HepG2 (cell line): ENCODE measurements around the gene CPA5. TPM values are rescaled to one million over a fixed set of nuclear protein-coding genes. Genes with fewer than 3 reads are reported as not detected.

Experiments used
- ATAC-seq: fragments of 200-7000 bp; cut with Tn5 transposase; 3 replicates; pipeline ENCODE4 v1.9.1; 2020; ENCODE audit warnings: mild to moderate bottlenecking, moderate library complexity
- BruUV-seq: library from RNA; stranded (reverse); fragments of 400-500 nt; replicated peaks from 2 replicates; lab custom pipeline; 2021; lab: Mats Ljungman, UMichigan
- CTCF ChIA-PET: fragments of 300-600 bp; formaldehyde crosslinking; extraction: SDS; loops from one replicate; lab custom pipeline; 2021; ENCODE audit warnings: low total read pairs, inconsistent platforms, low intra/inter-chr PET ratio; lab: Yijun Ruan, JAX
- POLR2A ChIA-PET: fragments of 350-600 bp; sonication (Branson Sonifier 250); formaldehyde crosslinking; loops from one replicate; lab custom pipeline; 2020; ENCODE audit warnings: antibody characterized with exemption, inconsistent platforms; lab: Yijun Ruan, JAX
- DNase-seq: peaks from one replicate; pipeline ENCODE4 v3.0.0-alpha.2; 2015; ENCODE audit warnings: low spot score
- FAIRE-seq: peaks from 3 replicates; lab custom pipeline; 2011; peaks lifted over from hg19 to GRCh38; lab: Jason Lieb, UNC
- H2AFZ ChIP-seq: one replicate; pipeline ENCODE4 v1.6.1; 2011; ENCODE audit warnings: low read length, inconsistent platforms
- H3K27ac ChIP-seq: fragments of 300-600 bp; 3 replicates; pipeline ENCODE4 v1.8.0; 2011; ENCODE audit warnings: mixed run types, mild to moderate bottlenecking, mixed read lengths, low read length, inconsistent platforms; ENCODE audit not compliant: insufficient read depth; ENCODE audit errors: extremely low read length
- H3K27me3 ChIP-seq, 2 experiments: fragments of 200-600 bp in 1 of 2; 2 replicates in 1 of 2; 3 replicates in 1 of 2; pipeline versions ENCODE4 v1.6.0 to v1.8.0; 2011; ENCODE audit warnings: low read length in 2 of 2, mild to moderate bottlenecking in 2 of 2, moderate library complexity in 2 of 2, inconsistent platforms in 1 of 2; ENCODE audit not compliant: insufficient read depth in 2 of 2, control insufficient read depth in 1 of 2
- H3K36me3 ChIP-seq, 2 experiments: fragments of 200-600 bp in 1 of 2; replicated peaks in 1 of 2; 2 replicates in 1 of 2; 3 replicates in 1 of 2; pipeline versions ENCODE4 v1.5.1 to v1.8.0; 2011; ENCODE audit warnings: low read length in 2 of 2, inconsistent platforms in 1 of 2; ENCODE audit not compliant: insufficient read depth in 2 of 2, control insufficient read depth in 1 of 2
- H3K4me1 ChIP-seq: 2 replicates; pipeline ENCODE4 v1.5.1; 2012; ENCODE audit warnings: low read length, inconsistent platforms; ENCODE audit not compliant: insufficient read depth
- H3K4me2 ChIP-seq: 2 replicates; pipeline ENCODE4 v1.6.0; 2011; ENCODE audit warnings: low read depth, low read length, inconsistent platforms
- H3K4me3 ChIP-seq, 3 experiments: fragments of 200-600 bp in 1 of 3; sonication (generic), shearing (Covaris generic) in 1 of 3; replicated peaks in 1 of 3; 2 replicates each; pipeline ENCODE4 v1.5.1; 2011 to 2016; ENCODE audit warnings: low read length in 3 of 3, inconsistent platforms in 2 of 3, low read depth in 2 of 3, mild to moderate bottlenecking in 2 of 3, control low read depth in 1 of 3, mixed read lengths in 1 of 3; ENCODE audit not compliant: insufficient read depth in 1 of 3
- H3K79me2 ChIP-seq: one replicate; pipeline ENCODE4 v1.6.1; 2011; ENCODE audit warnings: low read length, inconsistent platforms; ENCODE audit not compliant: insufficient read depth
- H3K9ac ChIP-seq: 2 replicates; pipeline ENCODE4 v1.6.0; 2011; ENCODE audit warnings: mild to moderate bottlenecking, low read depth, low read length, inconsistent platforms; ENCODE audit not compliant: insufficient read depth
- H3K9me3 ChIP-seq: 2 replicates; pipeline ENCODE4 v1.5.1; 2012; ENCODE audit warnings: mild to moderate bottlenecking, low read length
- H4K20me1 ChIP-seq: 2 replicates; pipeline ENCODE4 v1.6.0; 2011; ENCODE audit warnings: inconsistent platforms, mild to moderate bottlenecking, low read length, moderate library complexity; ENCODE audit not compliant: insufficient read depth
- AGO1 ChIP-seq: fragments of 200-400 bp; formaldehyde crosslinking; IDR thresholded peaks from 2 replicates; pipeline ENCODE4 v1.6.1; 2017; ENCODE audit warnings: mild to moderate bottlenecking, low read depth, low read length, moderate library complexity; ENCODE audit not compliant: poor library complexity, severe bottlenecking
- GMEB2 ChIP-seq: IDR thresholded peaks from 2 replicates; pipeline ENCODE4 v1.6.1; 2016; ENCODE audit warnings: missing biosample characterization, missing genetic modification reagents, low read depth
- HNRNPL ChIP-seq: fragments of 200-400 bp; formaldehyde crosslinking; IDR thresholded peaks from 2 replicates; pipeline ENCODE4 v1.6.1; 2017; ENCODE audit warnings: mild to moderate bottlenecking, low read depth, low read length
- SYNCRIP ChIP-seq: fragments of 200-400 bp; formaldehyde crosslinking; IDR thresholded peaks from 2 replicates; pipeline ENCODE4 v1.6.1; 2018; ENCODE audit warnings: mild to moderate bottlenecking, low read depth, low read length; ENCODE audit not compliant: insufficient read depth
- ZNF576 ChIP-seq: sonication (generic); formaldehyde crosslinking; IDR thresholded peaks from 2 replicates; pipeline ENCODE4 v1.4.0; 2020; ENCODE audit warnings: mild to moderate bottlenecking, missing genetic modification reagents
- WGBS: methylation state at CpG from one replicate; pipeline ENCODE4 v1.1.6; 2017; ENCODE audit warnings: low lambda C conversion rate; 5-methylcytosine and 5-hydroxymethylcytosine counted together
- in situ Hi-C: cut with HindIII; loops from 2 replicates; pipeline ENCODE4 v1.10.0; 2017; ENCODE audit warnings: low pct_unique_long_range_greater_than_20kb; ENCODE audit not compliant: extremely low pct_ligation_motif_present
- intact Hi-C: fragments of 100-400 bp; cut with micrococcal nuclease; formaldehyde crosslinking; loops from one replicate; pipeline ENCODE4 v1.10.0; 2022; ENCODE audit not compliant: unreplicated experiment
- polyA plus RNA-seq, 8 experiments: library from polyadenylated mRNA; depleted of rRNA in 3 of 8; stranded (reverse) in 7 of 8; unstranded in 1 of 8; fragments of >200 nt; fragmentation: Illumina TruSeq in 4 of 8; extraction: Trizol in 4 of 8; gene quantifications; 2 replicates each; pipeline versions ENCODE4 v1.2.1 to v1.2.3, GENCODE V29; 2011 to 2016; ENCODE audit warnings: low read depth in 4 of 8, missing spikeins in 1 of 8, mixed read lengths in 1 of 8; ENCODE audit not compliant: insufficient read depth in 1 of 8
- total RNA-seq, 5 experiments: library from RNA; depleted of rRNA; stranded (reverse); fragments of >200 nt; fragmentation: Illumina TruSeq; extraction: Trizol; gene quantifications; 2 replicates each; pipeline ENCODE4 v1.2.3, GENCODE V29; 2016; ENCODE audit warnings: low read depth in 1 of 5
- TF ChIP-seq, protein P1 (sequence below): sonication (generic); formaldehyde crosslinking; IDR thresholded peaks from 2 replicates; pipeline ENCODE4 v1.4.0; 2020; ENCODE audit warnings: missing genetic modification reagents

Gene CPA5
- total and polyA plus RNA-seq, 2 of the 13 experiments (the other 11 are each of a cell fraction or from before 2014, with no cell fraction given) = 0.48 TPM; not detected in 1

GRCh38 chr7:130379921-130380860 is 35.6 kb downstream of the CPA5 start, which contains the start of gene CPA1 (continued):
- peak; percentile 65 for TF ChIP-seq HNRNPL
- TF ChIP-seq, protein P1, sequence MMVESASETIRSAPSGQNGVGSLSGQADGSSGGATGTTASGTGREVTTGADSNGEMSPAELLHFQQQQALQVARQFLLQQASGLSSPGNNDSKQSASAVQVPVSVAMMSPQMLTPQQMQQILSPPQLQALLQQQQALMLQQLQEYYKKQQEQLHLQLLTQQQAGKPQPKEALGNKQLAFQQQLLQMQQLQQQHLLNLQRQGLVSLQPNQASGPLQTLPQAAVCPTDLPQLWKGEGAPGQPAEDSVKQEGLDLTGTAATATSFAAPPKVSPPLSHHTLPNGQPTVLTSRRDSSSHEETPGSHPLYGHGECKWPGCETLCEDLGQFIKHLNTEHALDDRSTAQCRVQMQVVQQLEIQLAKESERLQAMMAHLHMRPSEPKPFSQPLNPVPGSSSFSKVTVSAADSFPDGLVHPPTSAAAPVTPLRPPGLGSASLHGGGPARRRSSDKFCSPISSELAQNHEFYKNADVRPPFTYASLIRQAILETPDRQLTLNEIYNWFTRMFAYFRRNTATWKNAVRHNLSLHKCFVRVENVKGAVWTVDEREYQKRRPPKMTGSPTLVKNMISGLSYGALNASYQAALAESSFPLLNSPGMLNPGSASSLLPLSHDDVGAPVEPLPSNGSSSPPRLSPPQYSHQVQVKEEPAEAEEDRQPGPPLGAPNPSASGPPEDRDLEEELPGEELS = 0 out of 2 replicates have a peak, but pooled peaks have one; percentile 16
- TF ChIP-seq AGO1 = peak; percentile 23

GRCh38 chr7:130380861-130381455 is 36.3 kb downstream of the CPA5 start:
- BruUV-seq = no TSS peak
- TF ChIP-seq SYNCRIP (no peak), GMEB2 (CRISPR knock-in tag) (no peak), ZNF576 (CRISPR knock-in tag) (no peak)
- ChIA-PET POLR2A (no interaction called here), CTCF (no interaction called here)
- ATAC-seq = no peak
- H4K20me1 ChIP-seq = no peaks in the 10 kb centered on the region
- peak overlapping the region; percentile 9 for H2AFZ ChIP-seq
- peaks cover 5% of the 10 kb centered on the region for H3K9me3 ChIP-seq
- no peak overlapping the region for H3K27ac ChIP-seq
- no peak overlapping the region for H3K9ac ChIP-seq
- no peaks in the 10 kb centered on the region for H3K79me2 ChIP-seq
- 0 out of 6 replicates have a peak overlapping the region, but pooled peaks of 1 of the 3 experiments have one; percentile 68 for H3K4me3 ChIP-seq
- H3K27me3 ChIP-seq = peaks cover 4 to 20% of the 10 kb centered on the region in 2 experiments; a peak in 3 of 5 replicates
- in situ Hi-C loops (no loop called here), intact Hi-C loops (no loop called here)
- no peak for DNase-seq
- WGBS = 55% methylated on average over 4 of the region's 7 CpGs
- FAIRE-seq = no peak
- H3K4me2 ChIP-seq = peak overlapping the region; percentile 71
- no peaks in the 10 kb centered on the region for H3K36me3 ChIP-seq
- peaks cover 20% of the 10 kb centered on the region for H3K4me1 ChIP-seq
